Ovary (tissue), 9 donors: ENCODE results near the gene RND1. TPM values are rescaled to one million over a fixed set of nuclear protein-coding genes. Genes with fewer than 3 reads are reported as not detected.

Source experiments
- DNase-seq, 5 donors: peaks; one replicate each; pipeline ENCODE4 v3.0.0-alpha.2; 2019 to 2020
- H3K27ac ChIP-seq, 2 donors: fragments of 200-600 bp; one replicate each; pipeline versions ENCODE4 v1.5.1 to v1.8.0; 2019 to 2022
- H3K27me3 ChIP-seq: fragments of 200-600 bp; one replicate; pipeline ENCODE4 v1.8.0; 2022
- H3K36me3 ChIP-seq: fragments of 200-600 bp; sonication (generic); one replicate; pipeline ENCODE4 v1.5.1; 2019
- H3K4me1 ChIP-seq: one replicate; pipeline ENCODE4 v1.8.1; 2013; ENCODE audit warnings: mild to moderate bottlenecking, moderate library complexity; ENCODE audit not compliant: insufficient read depth
- H3K4me3 ChIP-seq: fragments of 200-600 bp; sonication (generic); one replicate; pipeline ENCODE4 v1.5.1; 2017
- H3K9me3 ChIP-seq, 2 donors: fragments of 200-600 bp in 1 of 2; sonication (generic) in 1 of 2; one replicate each; pipeline versions ENCODE4 v1.5.1 to v1.8.1; 2013 to 2019; ENCODE audit warnings: mild to moderate bottlenecking in 1 of 2, moderate library complexity in 1 of 2
- EP300 ChIP-seq: sonication (generic); formaldehyde crosslinking; IDR thresholded peaks from one replicate; pipeline ENCODE4 v1.6.1; 2017; ENCODE audit warnings: antibody characterized with exemption
- POLR2A ChIP-seq: fragments of 450-650 bp; IDR thresholded peaks from one replicate; pipeline ENCODE4 v1.6.1; 2017; ENCODE audit warnings: antibody characterized with exemption, mild to moderate bottlenecking, moderate library complexity
- WGBS, 3 donors: extraction: QIAGEN DNeasy Blood & Tissue Kit in 1 of 3; methylation state at CpG; one replicate each; pipeline versions ENCODE4 v1.1.5 to v1.1.7; 2013 to 2017; 5-methylcytosine and 5-hydroxymethylcytosine counted together
- intact Hi-C, 4 donors: fragments of 100-400 bp; cut with DNase I; formaldehyde crosslinking; loops; one replicate each; pipeline versions ENCODE4 v1.11.0 to v1.15.1; 2022 to 2023
- polyA plus RNA-seq, 2 donors: library from polyadenylated mRNA; stranded (reverse); fragments of 200-250 nt in 1 of 2; fragments of 350-450 nt in 1 of 2; fragmentation: Illumina TruSeq in 1 of 2; extraction: RNeasy Lipid Tissue Mini Kit (QIAGEN cat#74804) in 1 of 2; gene quantifications; one replicate each; pipeline ENCODE4 v1.2.3, GENCODE V29; 2013 to 2014
- total RNA-seq, 7 donors: library from RNA; depleted of rRNA in 2 of 7; stranded (reverse); fragments of >200 nt in 2 of 7; fragmentation: NEBNext Ultra II Directional in 3 of 7; extraction: Animal tissue kit (Norgen Biotek cat#: 25700) in 3 of 7; gene quantifications; one replicate each; pipeline versions ENCODE4 v1.1.0 to v1.2.4, GENCODE V29; 2016 to 2023
- TF ChIP-seq, protein P1 (sequence below), 3 donors: fragments of 450-650 bp in 2 of 3; fragments of 200-600 bp in 1 of 3; IDR thresholded peaks; one replicate each; pipeline versions ENCODE4 v1.5.1 to v1.8.0; 2016 to 2022; ENCODE audit warnings: antibody characterized with exemption in 3 of 3, mild to moderate bottlenecking in 1 of 3
- donor health status: DM: no; HTN: no; CAD: no; lungs with moderate emphysema.
- donor health status: DM: no; HTN: no; CAD: no.
- donor health status: Bipolar disorder and iron deficiency.
- donor health status: DM: yes; HTN: yes; CAD: no.
- donor health status: DM: no; HTN: no; CAD: no.
- donor health status: DM: yes; HTN: yes; CAD: no.

Gene RND1
- total and polyA plus RNA-seq, 9 donors, result 0.23 to 3.8 (median 0.62) TPM

DNA sequence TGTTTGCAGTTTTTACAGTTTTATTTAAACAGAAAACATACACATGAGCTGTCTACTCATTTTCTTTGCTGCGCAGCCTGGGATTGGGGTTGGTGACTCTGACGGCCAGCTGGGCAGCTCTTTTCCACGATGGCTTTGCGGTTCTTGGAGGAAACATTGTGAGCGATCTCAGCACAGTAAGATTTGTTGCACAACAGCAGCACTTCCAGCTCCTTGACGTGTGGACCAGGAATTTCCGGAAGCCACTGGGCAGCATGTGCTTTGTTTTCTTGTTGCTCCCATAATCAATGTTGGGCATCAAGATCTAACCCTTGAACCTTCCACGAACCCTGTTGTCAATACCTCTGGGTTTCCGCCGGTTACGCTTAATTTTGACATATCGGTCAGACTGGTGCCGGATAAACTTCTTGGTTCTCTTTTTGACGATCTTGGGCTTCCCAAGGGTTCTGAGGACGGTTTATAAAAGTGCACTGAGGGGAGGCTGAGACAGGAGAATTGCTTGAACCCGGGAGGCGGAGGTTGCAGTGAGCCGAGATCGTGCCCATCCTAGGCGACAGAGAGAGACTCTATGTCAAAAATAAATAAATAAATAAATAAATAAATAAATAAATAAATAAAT is 37.8 kb upstream of the RND1 start:
- H3K9me3 ChIP-seq, result no peaks in the 10 kb centered on the region
- H3K36me3 ChIP-seq, result no peaks in the 10 kb centered on the region
- H3K27ac ChIP-seq, result no peak overlapping the region
- 65 to 69% (median 68%) methylated on average over 20 of the region's 20 CpGs for WGBS, 3 donors
- TF ChIP-seq POLR2A (no peak), EP300 (no peak)
- TF ChIP-seq, protein P1, sequence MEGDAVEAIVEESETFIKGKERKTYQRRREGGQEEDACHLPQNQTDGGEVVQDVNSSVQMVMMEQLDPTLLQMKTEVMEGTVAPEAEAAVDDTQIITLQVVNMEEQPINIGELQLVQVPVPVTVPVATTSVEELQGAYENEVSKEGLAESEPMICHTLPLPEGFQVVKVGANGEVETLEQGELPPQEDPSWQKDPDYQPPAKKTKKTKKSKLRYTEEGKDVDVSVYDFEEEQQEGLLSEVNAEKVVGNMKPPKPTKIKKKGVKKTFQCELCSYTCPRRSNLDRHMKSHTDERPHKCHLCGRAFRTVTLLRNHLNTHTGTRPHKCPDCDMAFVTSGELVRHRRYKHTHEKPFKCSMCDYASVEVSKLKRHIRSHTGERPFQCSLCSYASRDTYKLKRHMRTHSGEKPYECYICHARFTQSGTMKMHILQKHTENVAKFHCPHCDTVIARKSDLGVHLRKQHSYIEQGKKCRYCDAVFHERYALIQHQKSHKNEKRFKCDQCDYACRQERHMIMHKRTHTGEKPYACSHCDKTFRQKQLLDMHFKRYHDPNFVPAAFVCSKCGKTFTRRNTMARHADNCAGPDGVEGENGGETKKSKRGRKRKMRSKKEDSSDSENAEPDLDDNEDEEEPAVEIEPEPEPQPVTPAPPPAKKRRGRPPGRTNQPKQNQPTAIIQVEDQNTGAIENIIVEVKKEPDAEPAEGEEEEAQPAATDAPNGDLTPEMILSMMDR (IDR thresholded peaks at IDR 0.05), result no peak
- DNase-seq, result no peak
- intact Hi-C loops, result no loop called here
- no peaks in the 10 kb centered on the region for H3K27me3 ChIP-seq
- H3K4me1 ChIP-seq, result peaks cover 3% of the 10 kb centered on the region
- H3K4me3 ChIP-seq, result no peak overlapping the region

DNA sequence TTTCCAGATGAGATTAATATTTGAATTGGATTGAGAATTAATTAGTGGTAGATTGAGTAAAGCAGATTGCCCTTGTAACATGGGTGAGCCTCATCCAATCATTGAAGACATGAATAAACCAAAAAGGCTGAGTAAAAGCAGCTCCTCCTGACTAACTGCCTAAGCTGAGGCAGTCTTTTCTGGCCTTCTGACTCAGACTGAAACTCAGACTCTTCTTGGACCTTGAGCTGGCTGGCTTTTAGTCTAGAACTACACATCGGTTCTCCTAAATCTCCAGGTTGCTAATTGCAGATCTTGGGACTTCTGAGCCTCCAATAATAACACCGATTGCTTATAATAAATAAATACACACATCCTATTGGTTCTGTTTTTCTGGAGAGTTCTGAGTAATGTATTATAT is 35.6 kb upstream of the RND1 start:
- TF ChIP-seq POLR2A (no peak), EP300 (no peak)
- TF ChIP-seq, protein P1 (IDR thresholded peaks at IDR 0.05), result no peak
- 85 to 89% (median 87%) methylated on average over 2 of the region's 2 CpGs for WGBS, 3 donors
- Histone ChIP-seq H3K4me1 (peaks cover 3% of the 10 kb centered on the region), H3K9me3 (no peaks in the 10 kb centered on the region), H3K36me3 (no peaks in the 10 kb centered on the region), H3K27ac (no peak overlapping the region), H3K4me3 (no peak overlapping the region), H3K27me3 (no peaks in the 10 kb centered on the region)
- no peak for DNase-seq
- intact Hi-C loops, result no loop called here

DNA sequence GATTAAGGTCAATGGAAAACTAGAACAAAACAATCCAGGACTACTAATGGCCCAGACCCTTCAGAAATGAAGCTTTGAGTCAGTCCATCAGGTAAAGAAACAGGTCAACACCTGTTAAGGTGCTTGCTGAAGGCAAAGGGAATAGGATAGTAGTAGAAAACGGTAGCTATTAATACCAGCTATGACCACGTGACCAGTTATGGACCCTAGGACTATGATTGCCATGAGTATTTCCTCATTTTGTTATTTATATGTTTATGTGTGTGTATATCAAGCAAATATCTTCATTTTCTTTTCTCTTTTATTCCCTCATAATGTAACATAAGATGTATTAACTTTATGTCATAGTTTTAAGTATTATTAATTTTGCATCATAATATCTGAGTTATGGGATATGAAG is 34.0 kb upstream of the RND1 start:
- 62 to 80% (median 63%) methylated on average over 2 of the region's 2 CpGs for WGBS, 3 donors
- Histone ChIP-seq H3K4me1 (peaks cover 3% of the 10 kb centered on the region), H3K27ac (no peak overlapping the region), H3K4me3 (no peak overlapping the region), H3K27me3 (no peaks in the 10 kb centered on the region), H3K36me3 (no peaks in the 10 kb centered on the region), H3K9me3 (no peaks in the 10 kb centered on the region)
- TF ChIP-seq POLR2A (no peak), EP300 (no peak)
- TF ChIP-seq, protein P1 (IDR thresholded peaks at IDR 0.05), result no peak
- intact Hi-C loops, result no loop called here
- DNase-seq, result no peak

DNA sequence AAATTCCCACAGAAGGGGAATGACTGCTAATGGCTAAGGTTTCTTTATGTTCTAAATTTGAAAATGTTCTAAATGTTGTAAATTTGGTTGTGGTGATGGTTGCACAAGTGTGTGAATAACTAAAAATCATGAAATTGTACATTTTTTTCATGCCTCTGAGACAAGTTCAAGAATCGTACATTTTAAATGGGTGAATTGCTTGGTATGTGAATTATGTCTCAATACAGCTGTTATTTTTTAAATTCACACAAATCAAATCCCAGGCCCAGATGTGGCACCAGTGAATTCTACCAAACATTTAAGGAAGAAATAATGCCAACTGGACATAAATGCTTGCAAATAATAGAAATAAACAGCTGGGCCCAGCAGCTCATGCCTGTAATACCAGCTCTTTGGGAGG is 28.6 kb upstream of the RND1 start:
- no peak for DNase-seq
- peaks cover 4% of the 10 kb centered on the region for H3K4me1 ChIP-seq
- H3K36me3 ChIP-seq, result no peaks in the 10 kb centered on the region
- 40 to 49% (median 43%) methylated on average over 1 of the region's 1 CpG for WGBS, 3 donors
- H3K4me3 ChIP-seq, result no peak overlapping the region
- intact Hi-C loops, result loop anchor here in 2 of 4 donors (5.0 kb wide), 1 partner anchor 37 kb away; no protein-coding TSS in a partner anchor
- no peak for TF ChIP-seq EP300
- TF ChIP-seq POLR2A, result no peak
- TF ChIP-seq, protein P1 (IDR thresholded peaks at IDR 0.05), result no peak
- no peaks in the 10 kb centered on the region for H3K9me3 ChIP-seq
- H3K27me3 ChIP-seq, result no peaks in the 10 kb centered on the region
- H3K27ac ChIP-seq, result no peak overlapping the region
